Neural cell (in vitro differentiated cells): ENCODE data around the gene CDH7.
A peak's percentile ranks its signal among the peaks of the same experiment; 100 is the strongest.

Experiments used
- CTCF ChIP-seq: fragments of 450-650 bp; IDR thresholded peaks from 2 replicates; pipeline ENCODE4 v1.5.1; 2014; ENCODE audit warnings: antibody characterized with exemption, mild to moderate bottlenecking, moderate library complexity; ENCODE audit not compliant: poor library complexity, severe bottlenecking
- EP300 ChIP-seq: fragments of 450-650 bp; conservative IDR thresholded peaks from 2 replicates; pipeline ENCODE4 v1.6.1; 2014; ENCODE audit warnings: antibody characterized with exemption, mild to moderate bottlenecking, moderate library complexity; ENCODE audit not compliant: poor library complexity, severe bottlenecking
- EZH2 ChIP-seq: fragments of 200-600, 300-800 bp; shearing (Covaris generic), sonication (generic); IDR thresholded peaks from 2 replicates; pipeline ENCODE4 v1.6.1; 2014; ENCODE audit warnings: antibody characterized with exemption, low read length, borderline replicate concordance, mild to moderate bottlenecking; ENCODE audit not compliant: insufficient read depth, poor library complexity, severe bottlenecking
- POLR2AphosphoS5 ChIP-seq: IDR thresholded peaks from 2 replicates; pipeline ENCODE4 v1.6.1; 2012
- REST ChIP-seq: IDR thresholded peaks from 2 replicates; pipeline ENCODE4 v1.6.1; 2012; ENCODE audit warnings: borderline replicate concordance
- SMC3 ChIP-seq: fragments of 450-650 bp; conservative IDR thresholded peaks from 2 replicates; pipeline ENCODE4 v1.6.1; 2014; ENCODE audit warnings: antibody characterized with exemption, mild to moderate bottlenecking, moderate library complexity; ENCODE audit not compliant: poor library complexity

GRCh38 chr18:65936678-65937077 is 185.9 kb downstream of the CDH7 start:
- TF ChIP-seq REST (no peak), CTCF (peak; percentile 52), SMC3 (peak; percentile 45), EZH2 (no peak), POLR2AphosphoS5 (no peak), EP300 (no peak)
